Liver (tissue), 3 donors: Measurements from ENCODE around the gene DNAI1.

Source experiments
- CTCF ChIP-seq: fragments of 150-350 bp; IDR thresholded peaks from 2 replicates; pipeline ENCODE4 v1.5.1; 2017; ENCODE audit warnings: improper control_type of control experiment, low read depth, low read length; ENCODE audit not compliant: missing input control
- GABPA ChIP-seq, 2 donors: IDR thresholded peaks in 1 of 2; conservative IDR thresholded peaks in 1 of 2; 2 replicates each; pipeline ENCODE4 v1.6.1; 2016; ENCODE audit warnings: antibody characterized with exemption in 2 of 2, mild to moderate bottlenecking in 1 of 2, moderate library complexity in 1 of 2
- TAF1 ChIP-seq: conservative IDR thresholded peaks from 2 replicates; pipeline ENCODE4 v1.6.1; 2016; ENCODE audit warnings: antibody characterized with exemption, mild to moderate bottlenecking
- donor health status: healthy.
- donor health status: healthy.

- TF ChIP-seq CTCF (no peak), GABPA (IDR thresholded peaks at IDR 0.05 in 1 of 2, conservative IDR thresholded peaks at IDR 0.05 in 1 of 2) (peak in 1 of 2 donors; percentile 48), TAF1 (no peak)
Measured at GRCh38 chr9:34428325-34428958, 30.2 kb upstream of the DNAI1 start.
